Eye (tissue), 1 donor: ENCODE results near the gene SYNE2.

ENCODE experiments used
- DNase-seq: peaks from one replicate; pipeline ENCODE4 v3.0.0-alpha.2; 2015

The SYNE2 gene

GRCh38 chr14:63962906-63963305, 110.1 kb downstream of the SYNE2 start:
- DNase-seq = peak; percentile 16

GRCh38 chr14:63963439-63963838, 110.6 kb downstream of the SYNE2 start:
- no peak for DNase-seq

- DNase-seq = no peak
Measured at GRCh38 chr14:63964113-63964512, 111.3 kb downstream of the SYNE2 start.

- DNase-seq = no peak
Measured at GRCh38 chr14:63966407-63966806, 113.6 kb downstream of the SYNE2 start.

- no peak for DNase-seq
Measured at GRCh38 chr14:63972323-63972932, 119.6 kb downstream of the SYNE2 start.

GRCh38 chr14:63974176-63974575, 121.4 kb downstream of the SYNE2 start:
- no peak for DNase-seq

- DNase-seq = no peak
Measured at GRCh38 chr14:63981569-63981968, 128.8 kb downstream of the SYNE2 start.

- DNase-seq = no peak
Measured at GRCh38 chr14:63982156-63982555, 129.4 kb downstream of the SYNE2 start.

- DNase-seq = no peak
Measured at GRCh38 chr14:63982629-63983028, 129.8 kb downstream of the SYNE2 start.

- peak; percentile 17 for DNase-seq
Measured at GRCh38 chr14:63986789-63987533, 134.2 kb downstream of the SYNE2 start.

GRCh38 chr14:63988579-63988978, 135.8 kb downstream of the SYNE2 start:
- no peak for DNase-seq

GRCh38 chr14:63991833-63992232, 139.0 kb downstream of the SYNE2 start:
- DNase-seq = no peak

GRCh38 chr14:63992858-63993257, 140.1 kb downstream of the SYNE2 start:
- DNase-seq = no peak

- no peak for DNase-seq
Measured at GRCh38 chr14:63993992-63994391, 141.2 kb downstream of the SYNE2 start.

GRCh38 chr14:63995285-63995684, 142.5 kb downstream of the SYNE2 start:
- DNase-seq = no peak

GRCh38 chr14:63996016-63996415, 143.2 kb downstream of the SYNE2 start:
- DNase-seq = no peak

- DNase-seq = peak; percentile 85
Measured at GRCh38 chr14:63996625-63997220, 143.9 kb downstream of the SYNE2 start.

GRCh38 chr14:64000749-64001148, 147.9 kb downstream of the SYNE2 start:
- DNase-seq = no peak

GRCh38 chr14:64005822-64006221, 153.0 kb downstream of the SYNE2 start:
- no peak for DNase-seq

- DNase-seq = no peak
Measured at GRCh38 chr14:64008016-64008415, 155.2 kb downstream of the SYNE2 start.

- DNase-seq = no peak
Measured at GRCh38 chr14:64012003-64012402, 159.2 kb downstream of the SYNE2 start.

- no peak for DNase-seq
Measured at GRCh38 chr14:64012720-64013119, 159.9 kb downstream of the SYNE2 start.

- DNase-seq = no peak
Measured at GRCh38 chr14:64025479-64025878, 172.7 kb downstream of the SYNE2 start.

- no peak for DNase-seq
Measured at GRCh38 chr14:64026600-64026999, 173.8 kb downstream of the SYNE2 start.
